Measurements from ENCODE around the gene RUVBL1. TPM values are rescaled to one million over a fixed set of nuclear protein-coding genes. Genes with fewer than 3 reads are reported as not detected.

Gene RUVBL1
- total RNA-seq, 1 donor = 50.6 TPM

GRCh38 chr3:128066114-128066513, 57.5 kb downstream of the RUVBL1 start:
- DNase-seq (ENCODE audit: low read depth) = no peak
- no peak for TF ChIP-seq CTCF (IDR thresholded peaks at IDR 0.05; ENCODE audit: insufficient read depth, low read length)
- H3K4me3 ChIP-seq (ENCODE audit: low read depth, low read length) = no peak overlapping the region

- no peak for TF ChIP-seq CTCF (IDR thresholded peaks at IDR 0.05; ENCODE audit: insufficient read depth, low read length)
- no peak overlapping the region for H3K4me3 ChIP-seq (ENCODE audit: low read depth, low read length)
- no peak for DNase-seq (ENCODE audit: low read depth)
Measured at GRCh38 chr3:128064962-128065361, 58.6 kb downstream of the RUVBL1 start.

- H3K4me3 ChIP-seq (ENCODE audit: low read depth, low read length) = no peak overlapping the region
- DNase-seq (ENCODE audit: low read depth) = no peak
- no peak for TF ChIP-seq CTCF (IDR thresholded peaks at IDR 0.05; ENCODE audit: insufficient read depth, low read length)
Measured at GRCh38 chr3:128063865-128064264, 59.7 kb downstream of the RUVBL1 start.

GRCh38 chr3:128062033-128062745, 61.4 kb downstream of the RUVBL1 start:
- no peak for DNase-seq (ENCODE audit: low read depth)
- H3K4me3 ChIP-seq (ENCODE audit: low read depth, low read length) = no peak overlapping the region
- no peak for TF ChIP-seq CTCF (IDR thresholded peaks at IDR 0.05; ENCODE audit: insufficient read depth, low read length)

GRCh38 chr3:128060473-128061381, 62.9 kb downstream of the RUVBL1 start:
- peak; percentile 31 for TF ChIP-seq CTCF (IDR thresholded peaks at IDR 0.05; ENCODE audit: insufficient read depth, low read length)
- H3K4me3 ChIP-seq (ENCODE audit: low read depth, low read length) = no peak overlapping the region
- DNase-seq (ENCODE audit: low read depth) = peak; percentile 96

GRCh38 chr3:128056258-128056657, 67.4 kb downstream of the RUVBL1 start:
- H3K4me3 ChIP-seq (ENCODE audit: low read depth, low read length) = no peak overlapping the region
- DNase-seq (ENCODE audit: low read depth) = no peak
- no peak for TF ChIP-seq CTCF (IDR thresholded peaks at IDR 0.05; ENCODE audit: insufficient read depth, low read length)

Data from fibroblast of the aortic adventitia (primary cell).